GM12878 (cell line): ENCODE results near the gene EXOC3L1. TPM values are rescaled to one million over a fixed set of nuclear protein-coding genes. Genes with fewer than 3 reads are reported as not detected.

Experiments
- BCL3 ChIP-seq: IDR thresholded peaks from 2 replicates; pipeline ENCODE4 v1.6.1; 2011; ENCODE audit warnings: borderline replicate concordance, low read depth, mild to moderate bottlenecking, moderate library complexity, low read length; ENCODE audit not compliant: insufficient read depth, poor library complexity, severe bottlenecking
- CBX5 ChIP-seq: sonication (generic); IDR thresholded peaks from 2 replicates; pipeline ENCODE4 v1.6.1; 2016; ENCODE audit warnings: low read depth, moderate library complexity, mild to moderate bottlenecking, inconsistent platforms
- EGR1 ChIP-seq, 2 experiments: IDR thresholded peaks; 1 replicate in 1 of 2; 2 replicates in 1 of 2; pipeline ENCODE4 v1.6.1; 2011 to 2012; ENCODE audit warnings: low read depth in 2 of 2, low read length in 2 of 2, borderline replicate concordance in 1 of 2, mild to moderate bottlenecking in 1 of 2, moderate library complexity in 1 of 2
- ELK1 ChIP-seq: IDR thresholded peaks from 2 replicates; pipeline ENCODE4 v1.6.1; 2012; ENCODE audit warnings: low read depth, low read length, improper control_type of control experiment
- FOXM1 ChIP-seq: IDR thresholded peaks from 2 replicates; pipeline ENCODE4 v1.6.1; 2012; ENCODE audit warnings: low read depth, mild to moderate bottlenecking, inconsistent platforms, low read length, moderate library complexity
- HDGF ChIP-seq: fragments of 450-650 bp; IDR thresholded peaks from 2 replicates; pipeline ENCODE4 v1.6.1; 2016; ENCODE audit warnings: antibody characterized with exemption
- IKZF2 ChIP-seq, 2 experiments: fragments of 450-650 bp; IDR thresholded peaks; 2 replicates each; pipeline ENCODE4 v1.6.1; 2017; ENCODE audit warnings: mild to moderate bottlenecking in 2 of 2, moderate library complexity in 2 of 2
- IRF5 ChIP-seq: fragments of 450-650 bp; IDR thresholded peaks from 2 replicates; pipeline ENCODE4 v1.6.1; 2017; ENCODE audit warnings: borderline replicate concordance
- KLF5 ChIP-seq: fragments of 450-650 bp; IDR thresholded peaks from 2 replicates; pipeline ENCODE4 v1.6.1; 2014; ENCODE audit warnings: mild to moderate bottlenecking; ENCODE audit not compliant: partially characterized antibody
- LARP7 ChIP-seq: fragments of 450-650 bp; IDR thresholded peaks from 2 replicates; pipeline ENCODE4 v1.6.1; 2017; ENCODE audit warnings: mild to moderate bottlenecking
- NR2C2 ChIP-seq: IDR thresholded peaks from 2 replicates; pipeline ENCODE4 v1.6.1; 2011; ENCODE audit warnings: borderline replicate concordance, low read depth; ENCODE audit not compliant: control insufficient read depth, insufficient read length
- PML ChIP-seq: IDR thresholded peaks from 2 replicates; pipeline ENCODE4 v1.6.1; 2012; ENCODE audit warnings: low read length, inconsistent platforms
- POLR2AphosphoS2 ChIP-seq: IDR thresholded peaks from 2 replicates; pipeline ENCODE4 v1.6.1; 2011; ENCODE audit warnings: low read depth, mild to moderate bottlenecking, low read length, improper control_type of control experiment, moderate library complexity
- POU2F2 ChIP-seq: IDR thresholded peaks from 3 replicates; pipeline ENCODE4 v1.6.1; 2011; ENCODE audit warnings: low read depth, mild to moderate bottlenecking, low read length, borderline replicate concordance
- SREBF1 ChIP-seq: IDR thresholded peaks from 2 replicates; pipeline ENCODE4 v1.6.1; 2012; ENCODE audit warnings: mild to moderate bottlenecking, low read length
- STAT3 ChIP-seq: IDR thresholded peaks from 2 replicates; pipeline ENCODE4 v1.6.1; 2011; ENCODE audit warnings: low read depth, low read length, improper control_type of control experiment
- TBL1XR1 ChIP-seq: IDR thresholded peaks from 2 replicates; pipeline ENCODE4 v1.6.1; 2012; ENCODE audit warnings: low read depth, low read length, improper control_type of control experiment
- TCF12 ChIP-seq: IDR thresholded peaks from 2 replicates; pipeline ENCODE4 v1.6.1; 2011; ENCODE audit warnings: low read depth, mild to moderate bottlenecking, low read length
- ZBTB11 ChIP-seq: fragments of 450-650 bp; formaldehyde crosslinking; IDR thresholded peaks from 2 replicates; pipeline ENCODE4 v1.5.0; 2022; ENCODE audit warnings: mild to moderate bottlenecking, missing genetic modification characterization
- polyA plus RNA-seq, 11 experiments: library from polyadenylated mRNA; depleted of rRNA in 4 of 11; unstranded in 6 of 11; stranded (reverse) in 5 of 11; fragments of >200 nt; fragmentation: Nextera tagmentation in 4 of 11; fragmentation: Illumina TruSeq in 1 of 11; extraction: Ambion mirVana in 4 of 11; extraction: Trizol in 1 of 11; gene quantifications; 1 replicate in 1 of 11; 2 replicates in 10 of 11; pipeline versions ENCODE4 v1.2.1 to v1.2.3, GENCODE V29; 2011 to 2016; ENCODE audit warnings: inconsistent platforms in 2 of 11, missing spikeins in 2 of 11, low read depth in 1 of 11
- total RNA-seq, 4 experiments: library from RNA; depleted of rRNA in 3 of 4; stranded (reverse); fragments of >200 nt in 3 of 4; fragmentation: Illumina TruSeq in 1 of 4; extraction: Trizol in 1 of 4; gene quantifications; 2 replicates each; pipeline versions ENCODE4 v1.2.1 to v1.2.3, GENCODE V29; 2013 to 2021

Gene EXOC3L1
- total and polyA plus RNA-seq, 10 of the 15 experiments (the other 5 are each of a cell fraction or from before 2014, with no cell fraction given), result 0.07 to 0.42 TPM; not detected in 8

GRCh38 chr16:67177743-67178699 is 11.9 kb downstream of the EXOC3L1 start (continued):
- no peak for TF ChIP-seq ELK1
- TF ChIP-seq FOXM1, result no peak
- TF ChIP-seq NR2C2, result no peak
- TF ChIP-seq EGR1 (IDR thresholded peaks at IDR 0.05; ENCODE audit: borderline replicate concordance in 1 of 2, low read depth in 2 of 2, low read length in 2 of 2), result peak in 1 of 2 experiments; percentile 49; a peak in 1 of 3 replicates
- no peak for TF ChIP-seq ZBTB11 (CRISPR knock-in tag)
- TF ChIP-seq POLR2AphosphoS2, result peak; percentile 41; the same call in 1 of the 2 replicates
- no peak for TF ChIP-seq LARP7
- no peak for TF ChIP-seq HDGF
- no peak for TF ChIP-seq IRF5
- TF ChIP-seq KLF5, result no peak
- TF ChIP-seq PML, result no peak
- TF ChIP-seq TBL1XR1, result no peak
- TF ChIP-seq TCF12, result no peak
- TF ChIP-seq SREBF1, result no peak
- TF ChIP-seq STAT3, result no peak
- TF ChIP-seq IKZF2 (IDR thresholded peaks at IDR 0.05), result no peak
- TF ChIP-seq CBX5, result no peak
- TF ChIP-seq BCL3, result no peak
- no peak for TF ChIP-seq POU2F2
